GM12878 (cell line): Measurements from ENCODE around the gene BLTP1. TPM values are rescaled to one million over a fixed set of nuclear protein-coding genes. Genes with fewer than 3 reads are reported as not detected.

ENCODE experiments used
- ATAC-seq: fragments of 200-7000 bp; cut with Tn5 transposase; 3 replicates; pipeline ENCODE4 v1.9.1; 2020; ENCODE audit warnings: mild to moderate bottlenecking, moderate library complexity
- BruUV-seq: library from RNA; stranded (reverse); fragments of 400-500 nt; replicated peaks from 2 replicates; lab custom pipeline; 2021; lab: Mats Ljungman, UMichigan
- CTCF ChIA-PET: fragments of 300-600 bp; sonication (Branson Sonifier 250); formaldehyde crosslinking; extraction: SDS; loops from one replicate; lab custom pipeline; 2021; ENCODE audit warnings: inconsistent platforms; lab: Yijun Ruan, JAX
- POLR2A ChIA-PET: fragments of 350-600 bp; formaldehyde crosslinking; extraction: SDS; loops from one replicate; lab custom pipeline; 2021; ENCODE audit warnings: inconsistent platforms; lab: Charles Lee
- RAD21 ChIA-PET: fragments of 300-600 bp; sonication (Branson Sonifier 250); formaldehyde crosslinking; loops from one replicate; lab custom pipeline; 2023; ENCODE audit warnings: antibody characterized with exemption; ENCODE audit not compliant: unreplicated experiment; lab: Charles Lee
- SMC1A ChIA-PET: fragments of 300-600 bp; sonication (Branson Sonifier 250); formaldehyde crosslinking; loops from one replicate; lab custom pipeline; 2023; ENCODE audit not compliant: unreplicated experiment, uncharacterized antibody; lab: Charles Lee
- DNase-seq: peaks from one replicate; pipeline ENCODE4 v3.0.0-alpha.2; 2011; ENCODE audit warnings: low read depth, low spot score
- FAIRE-seq: peaks from 3 replicates; lab custom pipeline; 2011; peaks lifted over from hg19 to GRCh38; lab: Jason Lieb, UNC
- H2AFZ ChIP-seq: 2 replicates; pipeline ENCODE4 v1.6.0; 2011; ENCODE audit warnings: low read depth, low read length, control low read depth; ENCODE audit not compliant: control insufficient read depth
- H3K27ac ChIP-seq: 2 replicates; pipeline ENCODE4 v1.5.1; 2011; ENCODE audit warnings: control low read depth; ENCODE audit not compliant: control insufficient read depth, insufficient read depth
- H3K27me3 ChIP-seq, 2 experiments: replicated peaks in 1 of 2; 2 replicates each; pipeline versions ENCODE4 v1.6.0 to v1.6.1; 2011; ENCODE audit warnings: low read length in 1 of 2; ENCODE audit not compliant: control insufficient read depth in 2 of 2, insufficient read depth in 2 of 2
- H3K36me3 ChIP-seq, 2 experiments: 2 replicates each; pipeline ENCODE4 v1.5.1; 2011; ENCODE audit warnings: low read length in 1 of 2; ENCODE audit not compliant: control insufficient read depth in 2 of 2, insufficient read depth in 2 of 2
- H3K4me1 ChIP-seq: 2 replicates; pipeline ENCODE4 v1.6.1; 2011; ENCODE audit warnings: mild to moderate bottlenecking, low read length, moderate library complexity, mixed read lengths; ENCODE audit not compliant: control insufficient read depth, insufficient read depth
- H3K4me2 ChIP-seq: 2 replicates; pipeline ENCODE4 v1.6.0; 2011; ENCODE audit warnings: control low read depth; ENCODE audit not compliant: control insufficient read depth, insufficient read depth
- H3K4me3 ChIP-seq: fragments of 200-600 bp; sonication (generic); 2 replicates; pipeline ENCODE4 v1.5.1; 2016
- H3K79me2 ChIP-seq: 2 replicates; pipeline ENCODE4 v1.6.0; 2011; ENCODE audit warnings: low read length; ENCODE audit not compliant: control insufficient read depth, insufficient read depth
- H3K9ac ChIP-seq: 2 replicates; pipeline ENCODE4 v1.8.0; 2011; ENCODE audit warnings: low read length, control low read depth, mixed read lengths; ENCODE audit not compliant: control insufficient read depth, insufficient read depth
- H3K9me3 ChIP-seq: replicated peaks from 3 replicates; pipeline ENCODE4 v1.5.1; 2011; ENCODE audit warnings: mild to moderate bottlenecking, low read length; ENCODE audit not compliant: control insufficient read depth, insufficient read depth
- H4K20me1 ChIP-seq: 2 replicates; pipeline ENCODE4 v1.6.0; 2011; ENCODE audit not compliant: control insufficient read depth, insufficient read depth
- BCL11A ChIP-seq: IDR thresholded peaks from 2 replicates; pipeline ENCODE4 v1.6.1; 2011; ENCODE audit warnings: low read depth, low read length
- E2F4 ChIP-seq: IDR thresholded peaks from 2 replicates; pipeline ENCODE4 v1.6.1; 2012; ENCODE audit warnings: low read depth, low read length, improper control_type of control experiment
- ESRRA ChIP-seq: IDR thresholded peaks from 2 replicates; pipeline ENCODE4 v1.6.1; 2012; ENCODE audit warnings: mild to moderate bottlenecking, low read length, improper control_type of control experiment
- HCFC1 ChIP-seq: fragments of 150-350 bp; IDR thresholded peaks from 2 replicates; pipeline ENCODE4 v1.6.1; 2014; ENCODE audit warnings: low read length
- HDGF ChIP-seq: fragments of 450-650 bp; IDR thresholded peaks from 2 replicates; pipeline ENCODE4 v1.6.1; 2016; ENCODE audit warnings: antibody characterized with exemption
- KAT2A ChIP-seq: conservative IDR thresholded peaks from 2 replicates; pipeline ENCODE4 v1.6.1; 2011; ENCODE audit warnings: low read depth, low read length; ENCODE audit not compliant: control insufficient read depth
- NFYA ChIP-seq: IDR thresholded peaks from 2 replicates; pipeline ENCODE4 v1.6.1; 2011; ENCODE audit warnings: low read depth, mild to moderate bottlenecking, low read length, improper control_type of control experiment, borderline replicate concordance
- PAX8 ChIP-seq: fragments of 450-650 bp; IDR thresholded peaks from 2 replicates; pipeline ENCODE4 v1.6.1; 2017; ENCODE audit warnings: mild to moderate bottlenecking, moderate library complexity
- RELB ChIP-seq: fragments of 450-650 bp; IDR thresholded peaks from 2 replicates; pipeline ENCODE4 v1.6.1; 2017; ENCODE audit warnings: low read depth, mild to moderate bottlenecking, moderate library complexity
- SIN3A ChIP-seq: IDR thresholded peaks from 2 replicates; pipeline ENCODE4 v1.6.1; 2012; ENCODE audit warnings: low read depth, low read length, improper control_type of control experiment
- SREBF1 ChIP-seq: IDR thresholded peaks from 2 replicates; pipeline ENCODE4 v1.6.1; 2012; ENCODE audit warnings: mild to moderate bottlenecking, low read length
- TARDBP ChIP-seq: IDR thresholded peaks from 2 replicates; pipeline ENCODE4 v1.6.1; 2016; ENCODE audit warnings: borderline replicate concordance
- TCF12 ChIP-seq: IDR thresholded peaks from 2 replicates; pipeline ENCODE4 v1.6.1; 2011; ENCODE audit warnings: low read depth, mild to moderate bottlenecking, low read length
- WGBS: methylation state at CpG from one replicate; pipeline ENCODE4 v1.1.6; 2016; ENCODE audit warnings: low lambda C conversion rate; ENCODE audit not compliant: insufficient replicate concordance, insufficient coverage; ENCODE audit errors: missing lambda C conversion rate; 5-methylcytosine and 5-hydroxymethylcytosine counted together
- in situ Hi-C: fragments of 300-500 bp; cut with MboI; formaldehyde crosslinking; loops from 9 replicates; pipeline ENCODE4 v1.14.3; 2018; ENCODE audit warnings: mixed read lengths
- intact Hi-C: fragments of 100-400 bp; cut with micrococcal nuclease; formaldehyde crosslinking; loops from one replicate; pipeline ENCODE4 v1.14.2; 2022; ENCODE audit not compliant: unreplicated experiment
- polyA plus RNA-seq, 11 experiments: library from polyadenylated mRNA; depleted of rRNA in 4 of 11; unstranded in 6 of 11; stranded (reverse) in 5 of 11; fragments of >200 nt; fragmentation: Nextera tagmentation in 4 of 11; fragmentation: Illumina TruSeq in 1 of 11; extraction: Ambion mirVana in 4 of 11; extraction: Trizol in 1 of 11; gene quantifications; 1 replicate in 1 of 11; 2 replicates in 10 of 11; pipeline versions ENCODE4 v1.2.1 to v1.2.3, GENCODE V29; 2011 to 2016; ENCODE audit warnings: inconsistent platforms in 2 of 11, missing spikeins in 2 of 11, low read depth in 1 of 11
- total RNA-seq, 4 experiments: library from RNA; depleted of rRNA in 3 of 4; stranded (reverse); fragments of >200 nt in 3 of 4; fragmentation: Illumina TruSeq in 1 of 4; extraction: Trizol in 1 of 4; gene quantifications; 2 replicates each; pipeline versions ENCODE4 v1.2.1 to v1.2.3, GENCODE V29; 2013 to 2021

BLTP1 gene
- total and polyA plus RNA-seq, 10 of the 15 experiments (the other 5 are each of a cell fraction or from before 2014, with no cell fraction given), result 3.4 to 38.1 (median 16.3) TPM

DNA sequence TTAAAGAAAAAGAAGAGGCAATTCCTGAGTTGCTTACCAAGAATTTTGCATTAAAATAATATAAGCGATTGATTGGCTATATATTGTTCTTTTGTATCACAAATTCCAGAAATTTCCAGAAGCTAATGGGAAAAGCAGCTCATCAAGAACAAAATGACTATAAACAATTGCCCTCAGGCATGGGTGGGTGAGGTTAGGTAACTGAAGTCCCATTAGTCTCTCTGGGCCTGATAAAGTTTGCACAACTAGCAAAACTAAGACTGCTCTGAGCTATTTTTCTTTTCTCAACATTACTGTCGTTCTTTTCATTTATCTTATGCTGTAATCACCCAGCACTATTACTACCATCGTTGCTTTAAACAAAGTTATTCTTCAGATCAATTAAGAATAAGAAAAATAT lies 19.2 kb upstream of the BLTP1 start:
- no peaks in the 10 kb centered on the region for H3K4me1 ChIP-seq
- TF ChIP-seq RELB (no peak), NFYA (no peak), SREBF1 (no peak), HDGF (no peak), HCFC1 (no peak), PAX8 (no peak), E2F4 (no peak), TARDBP (no peak), KAT2A (no peak), TCF12 (no peak), ESRRA (no peak), SIN3A (no peak), BCL11A (no peak)
- in situ Hi-C loops (no loop called here), intact Hi-C loops (no loop called here)
- H3K27ac ChIP-seq, result no peak overlapping the region
- no TSS peak for BruUV-seq
- H3K27me3 ChIP-seq, result no peaks in the 10 kb centered on the region
- ChIA-PET RAD21 (no interaction called here), POLR2A (no interaction called here), SMC1A (interaction anchor here (0.6 to 1.7 kb wide), 3 partner anchors 10 to 74 kb away, joined by 3 to 4 read pairs (median 3); no protein-coding TSS in a partner anchor), CTCF (interaction anchor here (1.2 kb wide), 1 partner anchor 445 kb away, joined by 3 read pairs; no protein-coding TSS in a partner anchor)
- no peaks in the 10 kb centered on the region for H3K79me2 ChIP-seq
- FAIRE-seq, result no peak
- H2AFZ ChIP-seq, result no peak overlapping the region
- no peak overlapping the region for H3K4me2 ChIP-seq
- DNase-seq, result no peak
- WGBS, result 58% methylated on average over 3 of the region's 3 CpGs
- H3K9me3 ChIP-seq, result no peaks in the 10 kb centered on the region
- H3K4me3 ChIP-seq, result no peak overlapping the region
- H3K9ac ChIP-seq, result no peak overlapping the region
- H3K36me3 ChIP-seq, result no peaks in the 10 kb centered on the region
- H4K20me1 ChIP-seq, result no peaks in the 10 kb centered on the region
- no peak for ATAC-seq
